Measurements from ENCODE around the gene HECW1.

Gene HECW1

GRCh38 chr7:43364391-43364790, 251.9 kb downstream of the HECW1 start:
- H3K4me1 ChIP-seq (ENCODE audit: insufficient read depth, low read length, poor library complexity, severe bottlenecking): no peaks in the 10 kb centered on the region
- H3F3A ChIP-seq (ENCODE audit: low read depth): no peaks in the 10 kb centered on the region
- no peaks in the 10 kb centered on the region for H3K9me3 ChIP-seq (ENCODE audit: insufficient read depth, low read depth, low read length)
- H3K27me3 ChIP-seq (ENCODE audit: insufficient read depth, low read length, poor library complexity, severe bottlenecking): no peaks in the 10 kb centered on the region
- H3K9me2 ChIP-seq (replicated peaks; ENCODE audit: low read depth, low read length): no peaks in the 10 kb centered on the region; the same call in 1 of the 2 replicates
- no peak overlapping the region for H3K4me2 ChIP-seq (ENCODE audit: low read depth, low read length, poor library complexity, severe bottlenecking)
- no peaks in the 10 kb centered on the region for H3K36me3 ChIP-seq (ENCODE audit: insufficient read depth, low read length)
- H2AFZ ChIP-seq (ENCODE audit: low read length): no peak overlapping the region
- no peak overlapping the region for H3K4me3 ChIP-seq (ENCODE audit: low read length, poor library complexity, severe bottlenecking)
- no peak for TF ChIP-seq EZH2phosphoT487 (IDR thresholded peaks at IDR 0.05; ENCODE audit: borderline replicate concordance)
- TF ChIP-seq CTCF (conservative IDR thresholded peaks at IDR 0.05; ENCODE audit: low read length): no peak
- H4K20me1 ChIP-seq (ENCODE audit: insufficient read depth, low read length, poor library complexity, severe bottlenecking): no peaks in the 10 kb centered on the region
- H3K79me2 ChIP-seq (ENCODE audit: insufficient read depth, low read length): no peaks in the 10 kb centered on the region
- H3K9ac ChIP-seq (ENCODE audit: low read depth, low read length, poor library complexity, severe bottlenecking): no peak overlapping the region

- Histone ChIP-seq H3K4me3 (ENCODE audit: low read length, poor library complexity, severe bottlenecking) (no peak overlapping the region), H4K20me1 (ENCODE audit: insufficient read depth, low read length, poor library complexity, severe bottlenecking) (no peaks in the 10 kb centered on the region), H2AFZ (ENCODE audit: low read length) (no peak overlapping the region), H3K9me3 (ENCODE audit: insufficient read depth, low read depth, low read length) (no peaks in the 10 kb centered on the region), H3K9me2 (replicated peaks; ENCODE audit: low read depth, low read length) (no peaks in the 10 kb centered on the region), H3K36me3 (ENCODE audit: insufficient read depth, low read length) (no peaks in the 10 kb centered on the region), H3K4me1 (ENCODE audit: insufficient read depth, low read length, poor library complexity, severe bottlenecking) (no peaks in the 10 kb centered on the region), H3K4me2 (ENCODE audit: low read depth, low read length, poor library complexity, severe bottlenecking) (no peak overlapping the region), H3K9ac (ENCODE audit: low read depth, low read length, poor library complexity, severe bottlenecking) (no peak overlapping the region), H3K79me2 (ENCODE audit: insufficient read depth, low read length) (no peaks in the 10 kb centered on the region), H3K27me3 (ENCODE audit: insufficient read depth, low read length, poor library complexity, severe bottlenecking) (no peaks in the 10 kb centered on the region), H3F3A (ENCODE audit: low read depth) (no peaks in the 10 kb centered on the region)
- no peak for TF ChIP-seq EZH2phosphoT487 (IDR thresholded peaks at IDR 0.05; ENCODE audit: borderline replicate concordance)
- no peak for TF ChIP-seq CTCF (conservative IDR thresholded peaks at IDR 0.05; ENCODE audit: low read length)
Measured at GRCh38 chr7:43372676-43373355, 260.4 kb downstream of the HECW1 start.

- Histone ChIP-seq H3K27me3 (ENCODE audit: insufficient read depth, low read length, poor library complexity, severe bottlenecking) (no peaks in the 10 kb centered on the region), H3K9me3 (ENCODE audit: insufficient read depth, low read depth, low read length) (no peaks in the 10 kb centered on the region), H3K36me3 (ENCODE audit: insufficient read depth, low read length) (no peaks in the 10 kb centered on the region), H3K4me1 (ENCODE audit: insufficient read depth, low read length, poor library complexity, severe bottlenecking) (no peaks in the 10 kb centered on the region), H3K9me2 (replicated peaks; ENCODE audit: low read depth, low read length) (no peaks in the 10 kb centered on the region), H2AFZ (ENCODE audit: low read length) (no peak overlapping the region), H3K4me3 (ENCODE audit: low read length, poor library complexity, severe bottlenecking) (no peak overlapping the region), H3K9ac (ENCODE audit: low read depth, low read length, poor library complexity, severe bottlenecking) (no peak overlapping the region), H3K4me2 (ENCODE audit: low read depth, low read length, poor library complexity, severe bottlenecking) (no peak overlapping the region), H3F3A (ENCODE audit: low read depth) (no peaks in the 10 kb centered on the region), H3K79me2 (ENCODE audit: insufficient read depth, low read length) (no peaks in the 10 kb centered on the region), H4K20me1 (ENCODE audit: insufficient read depth, low read length, poor library complexity, severe bottlenecking) (no peaks in the 10 kb centered on the region)
- no peak for TF ChIP-seq CTCF (conservative IDR thresholded peaks at IDR 0.05; ENCODE audit: low read length)
- no peak for TF ChIP-seq EZH2phosphoT487 (IDR thresholded peaks at IDR 0.05; ENCODE audit: borderline replicate concordance)
Measured at GRCh38 chr7:43377196-43377960, 264.9 kb downstream of the HECW1 start.
